ENCODE data around the gene AP4M1. TPM values are rescaled to one million over a fixed set of nuclear protein-coding genes. Genes with fewer than 3 reads are reported as not detected.

The AP4M1 gene
- total RNA-seq, 2 donors from 2014 or later = 26.3 to 31.5 TPM

GRCh38 chr7:100106633-100107032, 5.2 kb downstream of the AP4M1 start:
- no peak for DNase-seq
- Mint-ChIP-seq H3K9me3 (no peaks in the 10 kb centered on the region), H3K4me3 (no peak overlapping the region), H3K27me3 (ENCODE audit: insufficient read depth) (no peaks in the 10 kb centered on the region), H3K27ac (no peak overlapping the region), H3K4me1 (no peaks in the 10 kb centered on the region), H3K36me3 (ENCODE audit: low read depth) (peaks cover 71% of the 10 kb centered on the region)
- no peaks in the 10 kb centered on the region for H3K27me3 ChIP-seq (ENCODE audit: control insufficient read depth, insufficient read depth, low read length, poor library complexity, severe bottlenecking)
- peaks cover 53% of the 10 kb centered on the region for H3K36me3 ChIP-seq (ENCODE audit: control insufficient read depth, insufficient read depth, low read length)
- TF ChIP-seq CTCF (conservative IDR thresholded peaks at IDR 0.05) = no peak
- no peaks in the 10 kb centered on the region for H3K9me3 ChIP-seq (ENCODE audit: control insufficient read depth, low read length)
- WGBS, 2 experiments (ENCODE audit: insufficient coverage in 1 of 2, insufficient read length in 1 of 2) = 89 to 93% methylated on average over 16 to 17 of the region's 17 CpGs
- no peak overlapping the region for H3K27ac ChIP-seq (ENCODE audit: low read depth, low read length)
- no peak overlapping the region for H3K4me3 ChIP-seq (ENCODE audit: low read length)
- H3K4me1 ChIP-seq (ENCODE audit: control insufficient read depth, insufficient read depth, low read length) = no peaks in the 10 kb centered on the region
- no peak overlapping the region for H3K9ac ChIP-seq (ENCODE audit: extremely low read depth, low read length, poor library complexity, severe bottlenecking)

- Mint-ChIP-seq H3K27me3 (ENCODE audit: insufficient read depth) (no peaks in the 10 kb centered on the region), H3K36me3 (ENCODE audit: low read depth) (peaks cover 77% of the 10 kb centered on the region), H3K4me3 (no peak overlapping the region), H3K27ac (no peak overlapping the region), H3K4me1 (no peaks in the 10 kb centered on the region), H3K9me3 (no peaks in the 10 kb centered on the region)
- no peaks in the 10 kb centered on the region for H3K27me3 ChIP-seq (ENCODE audit: control insufficient read depth, insufficient read depth, low read length, poor library complexity, severe bottlenecking)
- H3K27ac ChIP-seq (ENCODE audit: low read depth, low read length) = no peak overlapping the region
- peaks cover 56% of the 10 kb centered on the region for H3K36me3 ChIP-seq (ENCODE audit: control insufficient read depth, insufficient read depth, low read length)
- no peaks in the 10 kb centered on the region for H3K9me3 ChIP-seq (ENCODE audit: control insufficient read depth, low read length)
- no peak for DNase-seq
- WGBS, 2 experiments (ENCODE audit: insufficient coverage in 1 of 2, insufficient read length in 1 of 2) = 90 to 95% methylated on average over 9 to 25 of the region's 25 CpGs
- no peak overlapping the region for H3K9ac ChIP-seq (ENCODE audit: extremely low read depth, low read length, poor library complexity, severe bottlenecking)
- no peaks in the 10 kb centered on the region for H3K4me1 ChIP-seq (ENCODE audit: control insufficient read depth, insufficient read depth, low read length)
- no peak for TF ChIP-seq CTCF (conservative IDR thresholded peaks at IDR 0.05)
- no peak overlapping the region for H3K4me3 ChIP-seq (ENCODE audit: low read length)
These were observed 5.8 kb downstream of the AP4M1 start for GRCh38 chr7:100107125-100107737.

GRCh38 chr7:100107890-100108289, 6.4 kb downstream of the AP4M1 start:
- Histone ChIP-seq H3K9me3 (ENCODE audit: control insufficient read depth, low read length) (no peaks in the 10 kb centered on the region), H3K27me3 (ENCODE audit: control insufficient read depth, insufficient read depth, low read length, poor library complexity, severe bottlenecking) (no peaks in the 10 kb centered on the region), H3K9ac (ENCODE audit: extremely low read depth, low read length, poor library complexity, severe bottlenecking) (no peak overlapping the region), H3K4me3 (ENCODE audit: low read length) (no peak overlapping the region), H3K27ac (ENCODE audit: low read depth, low read length) (no peak overlapping the region), H3K36me3 (ENCODE audit: control insufficient read depth, insufficient read depth, low read length) (peaks cover 56% of the 10 kb centered on the region), H3K4me1 (ENCODE audit: control insufficient read depth, insufficient read depth, low read length) (no peaks in the 10 kb centered on the region)
- Mint-ChIP-seq H3K36me3 (ENCODE audit: low read depth) (peaks cover 82% of the 10 kb centered on the region), H3K27me3 (ENCODE audit: insufficient read depth) (no peaks in the 10 kb centered on the region), H3K27ac (no peak overlapping the region), H3K9me3 (no peaks in the 10 kb centered on the region), H3K4me3 (no peak overlapping the region), H3K4me1 (no peaks in the 10 kb centered on the region)
- no peak for DNase-seq
- no peak for TF ChIP-seq CTCF (conservative IDR thresholded peaks at IDR 0.05)
- 98 to 100% methylated on average over 4 to 11 of the region's 11 CpGs for WGBS, 2 experiments (ENCODE audit: insufficient coverage in 1 of 2, insufficient read length in 1 of 2)
